K562 (cell line): ENCODE data around the gene AIG1. TPM values are rescaled to one million over a fixed set of nuclear protein-coding genes. Genes with fewer than 3 reads are reported as not detected.
A peak's percentile ranks its signal among the peaks of the same experiment; 100 is the strongest.

ENCODE experiments used
- ARID1B ChIP-seq: fragments of 450-650 bp; IDR thresholded peaks from 2 replicates; pipeline ENCODE4 v1.6.1; 2016; ENCODE audit warnings: antibody characterized with exemption, mild to moderate bottlenecking, inconsistent platforms
- DDX20 ChIP-seq: fragments of 450-650 bp; IDR thresholded peaks from 2 replicates; pipeline ENCODE4 v1.6.1; 2016; ENCODE audit warnings: missing genetic modification characterization, low read depth, mild to moderate bottlenecking, missing compliant biosample characterization, moderate library complexity
- DPF2 ChIP-seq: fragments of 450-650 bp; IDR thresholded peaks from 2 replicates; pipeline ENCODE4 v1.6.1; 2016
- E2F6 ChIP-seq, 2 experiments: IDR thresholded peaks; 2 replicates each; pipeline ENCODE4 v1.6.1; 2011; ENCODE audit warnings: borderline replicate concordance in 1 of 2, control low read depth in 1 of 2, low read depth in 1 of 2, low read length in 1 of 2, mild to moderate bottlenecking in 1 of 2, mixed read lengths in 1 of 2, moderate library complexity in 1 of 2; ENCODE audit not compliant: insufficient read depth in 1 of 2, insufficient read length in 1 of 2, poor library complexity in 1 of 2, severe bottlenecking in 1 of 2; ENCODE audit errors: extremely low read depth in 1 of 2
- FOXK2 ChIP-seq, 2 experiments: fragments of 450-650 bp; IDR thresholded peaks in 1 of 2; conservative IDR thresholded peaks in 1 of 2; 2 replicates each; pipeline ENCODE4 v1.6.1; 2016; ENCODE audit warnings: low read depth in 2 of 2, mild to moderate bottlenecking in 1 of 2
- MCM2 ChIP-seq: fragments of 450-650 bp; IDR thresholded peaks from 2 replicates; pipeline ENCODE4 v1.6.1; 2017; ENCODE audit warnings: low read depth, mild to moderate bottlenecking
- MYNN ChIP-seq, 2 experiments: sonication (generic); formaldehyde crosslinking in 1 of 2; IDR thresholded peaks; 2 replicates each; pipeline versions ENCODE4 v1.5.0 to v1.6.1; 2016 to 2020; ENCODE audit warnings: antibody characterized with exemption in 1 of 2, missing genetic modification reagents in 1 of 2
- NCOR1 ChIP-seq: fragments of 450-650 bp; IDR thresholded peaks from 2 replicates; pipeline ENCODE4 v1.6.1; 2016; ENCODE audit warnings: mild to moderate bottlenecking, moderate library complexity
- NFRKB ChIP-seq: fragments of 450-650 bp; IDR thresholded peaks from 2 replicates; pipeline ENCODE4 v1.6.1; 2016; ENCODE audit warnings: low read depth
- NRF1 ChIP-seq, 2 experiments: fragments of 450-650 bp; IDR thresholded peaks in 1 of 2; conservative IDR thresholded peaks in 1 of 2; 2 replicates each; pipeline ENCODE4 v1.6.1; 2014; ENCODE audit warnings: mild to moderate bottlenecking in 2 of 2
- PML ChIP-seq: IDR thresholded peaks from 2 replicates; pipeline ENCODE4 v1.6.1; 2012; ENCODE audit warnings: low read length, inconsistent platforms
- RBM25 ChIP-seq: fragments of 200-400 bp; formaldehyde crosslinking; IDR thresholded peaks from 2 replicates; pipeline ENCODE4 v1.6.1; 2018; ENCODE audit warnings: low read length, low read depth, moderate library complexity; ENCODE audit not compliant: severe bottlenecking
- SMARCA4 ChIP-seq: fragments of 450-650 bp; IDR thresholded peaks from 2 replicates; pipeline ENCODE4 v1.6.1; 2016
- SOX6 ChIP-seq: fragments of 450-650 bp; IDR thresholded peaks from 2 replicates; pipeline ENCODE4 v1.6.1; 2014; ENCODE audit warnings: mild to moderate bottlenecking
- STAT5A ChIP-seq: IDR thresholded peaks from 2 replicates; pipeline ENCODE4 v1.6.1; 2012; ENCODE audit warnings: low read length, inconsistent platforms, borderline replicate concordance
- TAL1 ChIP-seq: fragments of 450-650 bp; IDR thresholded peaks from 2 replicates; pipeline ENCODE4 v1.6.1; 2016; ENCODE audit warnings: mild to moderate bottlenecking
- TEAD4 ChIP-seq, 2 experiments: sonication (generic) in 1 of 2; formaldehyde crosslinking in 1 of 2; IDR thresholded peaks; 2 replicates each; pipeline versions ENCODE4 v1.6.1 to v1.8.0; 2012 to 2022; ENCODE audit warnings: borderline replicate concordance in 1 of 2, inconsistent platforms in 1 of 2, low read length in 1 of 2, mild to moderate bottlenecking in 1 of 2, missing genetic modification reagents in 1 of 2
- TFAP4 ChIP-seq: sonication (generic); formaldehyde crosslinking; IDR thresholded peaks from 2 replicates; pipeline ENCODE4 v1.8.0; 2022; ENCODE audit warnings: missing genetic modification reagents, mild to moderate bottlenecking, moderate library complexity, borderline replicate concordance
- ZBTB7A ChIP-seq: IDR thresholded peaks from 2 replicates; pipeline ENCODE4 v1.6.1; 2011; ENCODE audit warnings: low read depth, mild to moderate bottlenecking, low read length, moderate library complexity, borderline replicate concordance; ENCODE audit not compliant: control insufficient read depth
- ZNF512 ChIP-seq: IDR thresholded peaks from 2 replicates; pipeline ENCODE4 v1.6.1; 2016; ENCODE audit warnings: missing genetic modification characterization, missing compliant biosample characterization
- ZNF583 ChIP-seq: fragments of 250-450 bp; sonication (Bioruptor Pico); IDR thresholded peaks from 2 replicates; pipeline ENCODE4 v1.4.0; 2020
- ZNF717 ChIP-seq: fragments of 250-450 bp; sonication (Bioruptor Pico); IDR thresholded peaks from 2 replicates; pipeline ENCODE4 v1.5.0; 2021
- polyA plus RNA-seq, 8 experiments: library from polyadenylated mRNA; depleted of rRNA in 4 of 8; stranded (reverse) in 5 of 8; unstranded in 3 of 8; fragments of >200 nt; fragmentation: Nextera tagmentation in 2 of 8; fragmentation: Illumina TruSeq in 1 of 8; extraction: Ambion mirVana in 2 of 8; extraction: Trizol in 1 of 8; gene quantifications; 2 replicates each; pipeline versions ENCODE4 v1.2.1 to v1.2.3, GENCODE V29; 2011 to 2014; ENCODE audit warnings: inconsistent platforms in 1 of 8, missing spikeins in 1 of 8
- total RNA-seq, 7 experiments: library from RNA; depleted of rRNA in 6 of 7; stranded (reverse); fragments of >200 nt in 6 of 7; fragmentation: Illumina TruSeq in 2 of 7; extraction: Trizol in 2 of 7; gene quantifications; 2 replicates each; pipeline versions ENCODE4 v1.2.1 to v1.2.3, GENCODE V29; 2011 to 2021; ENCODE audit warnings: low replicate concordance in 1 of 7
- TF ChIP-seq, protein P1 (sequence below), 2 experiments: fragments of 450-650 bp; conservative IDR thresholded peaks; 2 replicates each; pipeline ENCODE4 v1.6.1; 2017; ENCODE audit warnings: mild to moderate bottlenecking in 2 of 2, moderate library complexity in 2 of 2

The AIG1 gene
- total and polyA plus RNA-seq, 9 of the 15 experiments (the other 6 are each of a cell fraction or from before 2014, with no cell fraction given): 74.8 to 333 (median 127) TPM

DNA sequence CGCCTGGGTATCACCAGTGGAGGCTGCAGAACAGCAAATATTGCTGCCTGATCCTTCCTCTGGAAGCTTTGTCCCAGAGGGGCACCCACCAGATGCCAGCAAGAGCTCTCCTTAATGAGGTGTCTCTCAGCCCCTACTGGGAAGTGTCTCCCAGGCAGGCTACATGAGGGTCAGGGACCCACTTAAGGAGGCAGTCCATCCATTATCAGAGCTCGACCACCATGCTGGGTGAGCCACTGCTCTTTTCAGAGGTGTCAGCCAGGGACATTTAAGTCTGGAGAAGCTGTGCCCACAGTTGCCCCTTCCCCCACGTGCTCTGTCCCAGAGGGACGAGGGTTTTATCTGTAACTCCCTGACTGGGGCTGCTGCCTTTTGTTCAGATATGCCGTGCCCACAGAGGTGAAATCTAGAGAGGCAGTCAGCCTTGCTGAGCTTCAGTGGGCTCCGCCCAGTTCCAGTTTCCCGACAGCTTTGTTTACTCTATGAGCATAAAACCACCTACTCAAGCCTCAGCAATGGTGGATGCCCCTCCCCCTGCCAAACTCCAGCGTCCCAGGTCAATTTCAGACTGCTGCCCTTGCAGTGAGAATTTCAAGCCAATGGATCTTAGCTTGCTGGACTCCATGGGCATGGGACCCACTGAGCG, 25.9 kb upstream of the AIG1 start (continued):
- TF ChIP-seq TFAP4 (CRISPR knock-in tag) (0 out of 2 replicates have a peak, but pooled peaks have one; percentile 19), NCOR1 (peak; percentile 73), ZNF583 (0 out of 2 replicates have a peak, but pooled peaks have one; percentile 15), DPF2 (0 out of 2 replicates have a peak, but pooled peaks have one; percentile 22), ARID1B (peak; percentile 78), RBM25 (no peak), SMARCA4 (peak; percentile 35; the same call in 1 of the 2 replicates), MCM2 (no peak), PML (0 out of 2 replicates have a peak, but pooled peaks have one; percentile 34), FOXK2 (conservative IDR thresholded peaks at IDR 0.05 in 1 of 2, IDR thresholded peaks at IDR 0.05 in 1 of 2; ENCODE audit: low read depth in 2 of 2) (peak in 1 of 2 experiments; percentile 41; a peak in 1 of 4 replicates), ZNF512 (no peak), SOX6 (peak; percentile 53; the same call in 1 of the 2 replicates), TEAD4 (IDR thresholded peaks at IDR 0.05; ENCODE audit: low read length) (peak; percentile 84), TEAD4 (CRISPR knock-in tag; IDR thresholded peaks at IDR 0.05; ENCODE audit: borderline replicate concordance) (no peak), ZNF717 (no peak), ZBTB7A (0 out of 2 replicates have a peak, but pooled peaks have one; percentile 26), DDX20 (tag) (no peak), STAT5A (peak; percentile 41; the same call in 1 of the 2 replicates), NRF1 (conservative IDR thresholded peaks at IDR 0.05 in 1 of 2, IDR thresholded peaks at IDR 0.05 in 1 of 2) (0 out of 4 replicates have a peak, but pooled peaks of 1 of the 2 experiments have one; percentile 9), MYNN (IDR thresholded peaks at IDR 0.05) (peak; percentile 53; the same call in 1 of the 2 replicates), MYNN (CRISPR knock-in tag; IDR thresholded peaks at IDR 0.05) (no peak), E2F6 (IDR thresholded peaks at IDR 0.05; ENCODE audit: borderline replicate concordance in 1 of 2, extremely low read depth in 1 of 2, insufficient read depth in 1 of 2, insufficient read length in 1 of 2, low read depth in 1 of 2, low read length in 1 of 2, poor library complexity in 1 of 2, severe bottlenecking in 1 of 2) (peak; percentile 31 to 51), NFRKB (peak; percentile 58; the same call in 1 of the 2 replicates), TAL1 (peak; percentile 75)
- TF ChIP-seq, protein P1, sequence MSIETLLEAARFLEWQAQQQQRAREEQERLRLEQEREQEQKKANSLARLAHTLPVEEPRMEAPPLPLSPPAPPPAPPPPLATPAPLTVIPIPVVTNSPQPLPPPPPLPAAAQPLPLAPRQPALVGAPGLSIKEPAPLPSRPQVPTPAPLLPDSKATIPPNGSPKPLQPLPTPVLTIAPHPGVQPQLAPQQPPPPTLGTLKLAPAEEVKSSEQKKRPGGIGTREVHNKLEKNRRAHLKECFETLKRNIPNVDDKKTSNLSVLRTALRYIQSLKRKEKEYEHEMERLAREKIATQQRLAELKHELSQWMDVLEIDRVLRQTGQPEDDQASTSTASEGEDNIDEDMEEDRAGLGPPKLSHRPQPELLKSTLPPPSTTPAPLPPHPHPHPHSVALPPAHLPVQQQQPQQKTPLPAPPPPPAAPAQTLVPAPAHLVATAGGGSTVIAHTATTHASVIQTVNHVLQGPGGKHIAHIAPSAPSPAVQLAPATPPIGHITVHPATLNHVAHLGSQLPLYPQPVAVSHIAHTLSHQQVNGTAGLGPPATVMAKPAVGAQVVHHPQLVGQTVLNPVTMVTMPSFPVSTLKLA (conservative IDR thresholded peaks at IDR 0.05): peak in 1 of 2 experiments; percentile 58; a peak in 1 of 4 replicates
